Glomerular visceral epithelial cell (primary cell): ENCODE data around the gene HERC6.
"Not testable (repeated sequence)": the region's sequence is repeated elsewhere in the genome, so short reads cannot be mapped to it uniquely, and the experiment has no call there.

Source experiments
- DNase-seq: peaks from one replicate; pipeline ENCODE4 v3.0.0-alpha.2; 2016; ENCODE audit errors: extremely low spot score

The HERC6 gene

GRCh38 chr4:88446124-88446523 lies 67.5 kb downstream of the HERC6 start:
- DNase-seq, result no peak

- no peak for DNase-seq
These were observed 68.9 kb downstream of the HERC6 start for GRCh38 chr4:88447371-88448095.

GRCh38 chr4:88448211-88448765 lies 69.6 kb downstream of the HERC6 start:
- not testable (repeated sequence) for DNase-seq

GRCh38 chr4:88448889-88449288 lies 70.2 kb downstream of the HERC6 start:
- no peak for DNase-seq

GRCh38 chr4:88449290-88449689 lies 70.6 kb downstream of the HERC6 start:
- no peak for DNase-seq

GRCh38 chr4:88451205-88451604 lies 72.6 kb downstream of the HERC6 start:
- no peak for DNase-seq

- no peak for DNase-seq
These were observed 74.3 kb downstream of the HERC6 start for GRCh38 chr4:88452912-88453311.

GRCh38 chr4:88456670-88457306 lies 78.1 kb downstream of the HERC6 start, which contains the start of gene HERC5:
Gene HERC5 (plus strand): TSS chr4:88457119. CDS start chr4:88457270, 151 bp downstream.
- DNase-seq, result peak; percentile 89

GRCh38 chr4:88457307-88458103 lies 78.9 kb downstream of the HERC6 start:
- peak; percentile 38 for DNase-seq

GRCh38 chr4:88458104-88458740 lies 79.6 kb downstream of the HERC6 start:
- DNase-seq, result no peak

GRCh38 chr4:88465653-88466192 lies 87.1 kb downstream of the HERC6 start:
- DNase-seq, result no peak

GRCh38 chr4:88467392-88467791 lies 88.7 kb downstream of the HERC6 start:
- no peak for DNase-seq

- no peak for DNase-seq
These were observed 98.7 kb downstream of the HERC6 start for GRCh38 chr4:88477229-88477860.

- no peak for DNase-seq
These were observed 99.6 kb downstream of the HERC6 start for GRCh38 chr4:88478247-88478646.

GRCh38 chr4:88481537-88481936 lies 102.9 kb downstream of the HERC6 start:
- no peak for DNase-seq

GRCh38 chr4:88489100-88489761 lies 110.6 kb downstream of the HERC6 start:
- no peak for DNase-seq
